ENCODE data around the gene CACNA1C.

CACNA1C gene

DNA sequence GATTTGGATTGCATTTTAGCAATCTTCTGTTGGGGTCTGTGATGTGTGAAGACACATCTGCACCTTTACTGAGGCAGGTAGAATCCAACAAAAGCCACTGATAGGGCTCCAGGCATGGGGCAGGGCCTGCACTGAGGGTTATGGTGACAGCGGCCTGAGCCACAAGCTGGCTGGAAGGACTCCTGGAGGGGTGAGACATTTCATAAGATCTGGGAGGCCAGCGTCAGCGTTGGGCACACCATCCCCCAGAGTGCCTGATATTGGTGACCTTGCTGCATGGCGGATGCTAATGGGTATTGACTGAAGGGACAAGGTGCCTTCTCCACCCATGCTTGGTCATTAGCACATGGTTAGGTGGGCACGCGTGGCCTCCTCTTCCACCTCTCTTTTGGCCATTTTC lies 187.6 kb downstream of the CACNA1C start:
- TF ChIP-seq, protein P1, sequence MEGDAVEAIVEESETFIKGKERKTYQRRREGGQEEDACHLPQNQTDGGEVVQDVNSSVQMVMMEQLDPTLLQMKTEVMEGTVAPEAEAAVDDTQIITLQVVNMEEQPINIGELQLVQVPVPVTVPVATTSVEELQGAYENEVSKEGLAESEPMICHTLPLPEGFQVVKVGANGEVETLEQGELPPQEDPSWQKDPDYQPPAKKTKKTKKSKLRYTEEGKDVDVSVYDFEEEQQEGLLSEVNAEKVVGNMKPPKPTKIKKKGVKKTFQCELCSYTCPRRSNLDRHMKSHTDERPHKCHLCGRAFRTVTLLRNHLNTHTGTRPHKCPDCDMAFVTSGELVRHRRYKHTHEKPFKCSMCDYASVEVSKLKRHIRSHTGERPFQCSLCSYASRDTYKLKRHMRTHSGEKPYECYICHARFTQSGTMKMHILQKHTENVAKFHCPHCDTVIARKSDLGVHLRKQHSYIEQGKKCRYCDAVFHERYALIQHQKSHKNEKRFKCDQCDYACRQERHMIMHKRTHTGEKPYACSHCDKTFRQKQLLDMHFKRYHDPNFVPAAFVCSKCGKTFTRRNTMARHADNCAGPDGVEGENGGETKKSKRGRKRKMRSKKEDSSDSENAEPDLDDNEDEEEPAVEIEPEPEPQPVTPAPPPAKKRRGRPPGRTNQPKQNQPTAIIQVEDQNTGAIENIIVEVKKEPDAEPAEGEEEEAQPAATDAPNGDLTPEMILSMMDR (IDR thresholded peaks at IDR 0.05; ENCODE audit: low read depth, low read length): no peak
- no peak overlapping the region for H3K4me3 ChIP-seq (ENCODE audit: low read depth, low read length)

DNA sequence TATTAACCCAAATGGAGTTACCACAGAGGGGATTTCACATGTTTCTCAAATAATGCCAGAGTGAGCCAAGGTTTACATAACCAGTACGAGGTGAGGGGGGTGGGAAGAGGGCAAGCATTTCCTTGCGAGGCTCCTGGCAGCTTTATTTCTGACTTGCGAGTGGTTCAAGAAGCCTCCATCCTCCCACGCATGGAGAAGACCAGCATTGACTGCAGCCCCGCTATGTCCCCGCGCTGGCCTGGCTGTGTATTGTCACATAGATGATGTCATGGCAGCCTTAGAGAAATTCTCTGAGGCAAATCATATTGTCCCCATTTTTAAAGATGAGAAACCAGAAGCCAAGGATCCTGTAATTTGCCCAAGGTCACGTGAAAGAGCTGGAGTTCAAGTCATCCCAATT lies 188.2 kb downstream of the CACNA1C start:
- TF ChIP-seq, protein P1 (IDR thresholded peaks at IDR 0.05; ENCODE audit: low read depth, low read length): no peak
- no peak overlapping the region for H3K4me3 ChIP-seq (ENCODE audit: low read depth, low read length)

DNA sequence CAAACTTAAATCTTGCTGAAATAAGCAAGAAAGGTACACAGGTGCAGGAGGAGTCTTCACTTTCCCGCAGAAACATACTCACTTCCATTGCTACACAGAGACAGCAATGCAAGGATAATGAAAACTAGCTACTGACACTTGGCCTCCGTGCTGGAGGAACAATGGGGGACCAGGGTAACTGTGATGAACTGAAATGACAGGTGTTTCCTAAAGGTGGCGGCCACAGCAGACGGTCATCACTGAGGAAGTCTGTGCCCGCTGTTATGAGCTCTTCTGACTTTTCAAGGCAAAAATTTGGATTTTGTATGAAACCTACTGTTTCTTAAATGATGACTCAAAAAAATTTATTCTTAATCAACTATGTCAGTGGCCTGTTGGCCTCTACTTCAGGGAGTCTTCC lies 189.4 kb downstream of the CACNA1C start:
- TF ChIP-seq, protein P1 (IDR thresholded peaks at IDR 0.05; ENCODE audit: low read depth, low read length): no peak
- H3K4me3 ChIP-seq (ENCODE audit: low read depth, low read length): no peak overlapping the region

DNA sequence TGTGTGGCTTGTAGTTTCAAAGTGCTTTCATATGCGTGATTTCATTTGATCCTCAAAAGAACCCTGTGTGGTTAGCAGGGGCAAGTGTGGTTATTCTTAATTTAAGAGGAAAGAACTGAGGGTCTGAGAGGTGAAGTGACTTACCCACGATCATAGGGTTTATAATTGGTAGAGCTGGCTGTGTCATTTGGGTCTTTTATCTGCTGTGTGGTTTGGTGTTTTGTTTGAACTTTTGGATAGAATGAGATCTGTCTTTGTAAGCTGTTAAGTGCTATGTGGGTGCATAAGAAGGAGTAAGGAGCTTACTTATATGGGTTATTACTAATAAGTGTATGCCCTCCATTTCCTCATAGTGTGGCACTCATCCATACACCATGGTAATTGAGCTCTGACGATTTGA lies 190.0 kb downstream of the CACNA1C start:
- TF ChIP-seq, protein P1 (IDR thresholded peaks at IDR 0.05; ENCODE audit: low read depth, low read length): no peak
- no peak overlapping the region for H3K4me3 ChIP-seq (ENCODE audit: low read depth, low read length)

DNA sequence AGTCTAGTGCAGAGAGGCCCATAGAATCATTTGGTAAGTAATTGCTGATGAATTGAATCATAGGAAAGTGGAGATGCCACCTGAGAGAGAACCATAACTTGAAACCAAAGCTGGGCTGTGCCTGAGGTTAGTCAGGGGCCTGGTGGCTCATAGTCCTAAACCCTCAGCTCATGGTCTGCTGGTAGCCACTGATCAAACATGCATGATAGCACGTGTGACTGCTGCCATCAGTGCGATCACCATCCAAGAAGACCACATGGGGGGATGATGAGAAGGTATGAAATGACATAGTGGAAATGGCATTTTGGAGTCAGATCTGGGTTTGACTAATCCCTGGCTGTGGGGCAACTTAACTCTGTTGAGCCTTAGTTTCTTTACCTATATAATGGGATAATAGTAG lies 190.5 kb downstream of the CACNA1C start:
- TF ChIP-seq, protein P1 (IDR thresholded peaks at IDR 0.05; ENCODE audit: low read depth, low read length): no peak
- H3K4me3 ChIP-seq (ENCODE audit: low read depth, low read length): no peak overlapping the region

DNA sequence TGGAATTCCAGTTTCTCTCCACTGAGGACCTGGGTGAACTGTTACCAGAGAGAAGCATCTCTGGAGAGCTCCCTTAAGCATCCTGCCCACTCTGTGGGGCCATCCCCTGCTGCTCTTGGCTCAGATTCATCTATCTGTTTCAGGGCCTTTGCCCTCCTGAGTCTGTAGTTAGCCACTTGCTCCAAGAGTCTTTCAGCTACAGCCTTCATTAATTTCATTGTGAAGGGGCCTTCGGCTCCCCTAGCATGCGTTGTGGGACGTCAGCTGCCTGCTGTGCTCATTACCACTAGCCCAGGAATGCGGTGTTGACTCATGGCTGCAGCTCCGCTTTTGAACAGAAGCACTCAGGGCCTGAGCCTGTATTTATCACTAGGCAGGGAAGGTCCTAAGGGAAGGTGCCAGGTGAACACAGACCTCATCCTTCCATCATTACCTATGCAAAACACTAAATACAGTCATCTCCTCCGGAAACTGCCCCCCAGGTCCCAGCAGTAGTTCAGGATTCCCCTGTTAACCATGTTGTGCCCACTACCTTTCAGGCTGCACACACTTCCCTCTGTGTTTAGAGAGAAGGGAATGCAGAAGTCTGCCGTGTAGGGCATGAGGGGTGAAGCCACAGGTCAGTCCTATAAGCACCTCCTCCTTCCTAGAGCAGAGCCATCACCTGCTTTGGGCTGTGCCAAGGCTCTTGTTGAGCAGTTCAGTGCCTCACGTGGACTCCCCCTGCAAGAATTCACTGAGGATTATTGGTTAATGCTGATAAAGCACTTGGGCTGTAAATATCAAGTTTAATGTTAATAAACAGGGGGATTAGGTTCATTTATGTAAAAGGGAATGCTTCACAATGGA lies 191.4 kb downstream of the CACNA1C start:
- no peak overlapping the region for H3K4me3 ChIP-seq (ENCODE audit: low read depth, low read length)
- TF ChIP-seq, protein P1 (IDR thresholded peaks at IDR 0.05; ENCODE audit: low read depth, low read length): no peak

DNA sequence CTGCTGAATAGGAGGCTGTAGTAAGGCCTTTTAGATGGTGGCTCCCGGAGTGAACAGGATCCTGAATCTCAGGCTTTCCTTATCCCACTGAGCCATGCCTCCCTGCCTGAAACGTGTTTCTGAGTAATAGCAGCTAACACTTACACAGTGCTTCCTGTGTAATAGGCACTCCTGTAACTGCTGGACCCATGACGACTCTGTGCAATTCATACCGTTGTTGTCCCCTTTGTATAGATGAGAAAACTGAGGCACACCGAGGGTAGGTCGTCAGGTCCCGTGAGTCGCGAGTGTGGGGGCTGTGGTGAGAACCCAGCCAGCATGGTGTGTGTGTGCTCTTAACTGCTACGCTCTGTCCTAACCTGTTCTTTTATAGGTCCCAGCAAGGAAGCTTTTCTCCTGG lies 193.6 kb downstream of the CACNA1C start:
- TF ChIP-seq, protein P1 (IDR thresholded peaks at IDR 0.05; ENCODE audit: low read depth, low read length): no peak
- H3K4me3 ChIP-seq (ENCODE audit: low read depth, low read length): no peak overlapping the region

Data from WI38 (cell line).